WTC11 (cell line): Measurements from ENCODE around the gene ILK. TPM values are rescaled to one million over a fixed set of nuclear protein-coding genes. Genes with fewer than 3 reads are reported as not detected.

Experiments
- ATAC-seq: fragments of 200-7000 bp; cut with Tn5 transposase; 2 replicates; pipeline ENCODE4 v1.10.0; 2021; ENCODE audit warnings: mild to moderate bottlenecking, moderate library complexity
- CTCF ChIA-PET: fragments of 300-600 bp; sonication (Branson Sonifier 250); formaldehyde crosslinking; loops from one replicate; lab custom pipeline; 2021; ENCODE audit warnings: antibody characterized with exemption; lab: Charles Lee
- POLR2A ChIA-PET: fragments of 350-600 bp; sonication (Branson Sonifier 250); formaldehyde crosslinking; loops from one replicate; lab custom pipeline; 2021; ENCODE audit warnings: antibody characterized with exemption; lab: Charles Lee
- DNase-seq: peaks from one replicate; pipeline ENCODE4 v3.0.0; 2021; ENCODE audit warnings: low spot score
- H3K27ac Mint-ChIP-seq: 2 replicates; pipeline ENCODE4 v1.8.0; 2021; ENCODE audit warnings: mixed read lengths
- H3K27me3 Mint-ChIP-seq: 2 replicates; pipeline ENCODE4 v1.8.0; 2021; ENCODE audit warnings: low read depth, mild to moderate bottlenecking, moderate library complexity, mixed read lengths
- H3K36me3 Mint-ChIP-seq: 2 replicates; pipeline ENCODE4 v1.8.0; 2021; ENCODE audit warnings: mixed read lengths
- H3K4me1 Mint-ChIP-seq: 2 replicates; pipeline ENCODE4 v1.8.0; 2022; ENCODE audit warnings: mixed read lengths
- H3K4me3 Mint-ChIP-seq: 2 replicates; pipeline ENCODE4 v1.8.0; 2021; ENCODE audit warnings: mild to moderate bottlenecking, moderate library complexity, mixed read lengths
- H3K9me3 Mint-ChIP-seq: 2 replicates; pipeline ENCODE4 v1.8.0; 2021; ENCODE audit warnings: mixed read lengths
- ATF1 ChIP-seq: sonication (generic); formaldehyde crosslinking; IDR thresholded peaks from 2 replicates; pipeline ENCODE4 v1.8.1; 2023; ENCODE audit warnings: mild to moderate bottlenecking, moderate library complexity, missing genetic modification reagents
- CBFB ChIP-seq: sonication (generic); formaldehyde crosslinking; IDR thresholded peaks from 2 replicates; pipeline ENCODE4 v1.8.1; 2022; ENCODE audit warnings: mild to moderate bottlenecking, low read depth, missing genetic modification reagents
- ESRRA ChIP-seq: sonication (generic); formaldehyde crosslinking; IDR thresholded peaks from 2 replicates; pipeline ENCODE4 v1.8.1; 2022; ENCODE audit warnings: mild to moderate bottlenecking, missing genetic modification reagents, borderline replicate concordance
- ETV6 ChIP-seq: sonication (generic); formaldehyde crosslinking; IDR thresholded peaks from 2 replicates; pipeline ENCODE4 v1.8.1; 2022; ENCODE audit warnings: mild to moderate bottlenecking, missing genetic modification reagents
- FOXP1 ChIP-seq: sonication (generic); formaldehyde crosslinking; IDR thresholded peaks from 2 replicates; pipeline ENCODE4 v1.8.0; 2022; ENCODE audit warnings: missing genetic modification reagents, mild to moderate bottlenecking, moderate library complexity, borderline replicate concordance
- GTF2I ChIP-seq: fragments of 250-450 bp; sonication (Bioruptor Pico); conservative IDR thresholded peaks from 2 replicates; pipeline ENCODE4 v1.4.0; 2021; ENCODE audit warnings: mild to moderate bottlenecking
- HMGA2 ChIP-seq: fragments of 250-450 bp; sonication (Bioruptor Pico); IDR thresholded peaks from 2 replicates; pipeline ENCODE4 v1.4.0; 2021; ENCODE audit warnings: mild to moderate bottlenecking, moderate library complexity
- JAZF1 ChIP-seq: fragments of 250-450 bp; sonication (Bioruptor Pico); IDR thresholded peaks from 2 replicates; pipeline ENCODE4 v1.9.0; 2021; ENCODE audit warnings: moderate library complexity, mild to moderate bottlenecking, inconsistent platforms
- JUN ChIP-seq: sonication (generic); formaldehyde crosslinking; IDR thresholded peaks from 2 replicates; pipeline ENCODE4 v1.8.0; 2023; ENCODE audit warnings: mild to moderate bottlenecking, missing genetic modification reagents
- MXD4 ChIP-seq: fragments of 250-450 bp; sonication (Bioruptor Pico); IDR thresholded peaks from 2 replicates; pipeline ENCODE4 v1.8.0; 2021; ENCODE audit warnings: mild to moderate bottlenecking, moderate library complexity, borderline replicate concordance
- NFATC4 ChIP-seq: fragments of 250-450 bp; sonication (Bioruptor Pico); IDR thresholded peaks from 2 replicates; pipeline ENCODE4 v1.9.0; 2021; ENCODE audit warnings: mild to moderate bottlenecking
- NFE2L1 ChIP-seq: sonication (generic); formaldehyde crosslinking; IDR thresholded peaks from 2 replicates; pipeline ENCODE4 v1.8.1; 2023; ENCODE audit warnings: missing genetic modification reagents
- NFYB ChIP-seq: sonication (generic); formaldehyde crosslinking; conservative IDR thresholded peaks from 2 replicates; pipeline ENCODE4 v1.8.0; 2022; ENCODE audit warnings: low read depth, missing genetic modification reagents
- RORB ChIP-seq: fragments of 250-450 bp; sonication (Bioruptor Pico); IDR thresholded peaks from 2 replicates; pipeline ENCODE4 v1.9.0; 2021; ENCODE audit warnings: mild to moderate bottlenecking
- TCF7 ChIP-seq: sonication (generic); formaldehyde crosslinking; IDR thresholded peaks from 2 replicates; pipeline ENCODE4 v1.8.0; 2022; ENCODE audit warnings: mild to moderate bottlenecking, low read depth, missing genetic modification reagents, moderate library complexity
- TEAD1 ChIP-seq: sonication (generic); formaldehyde crosslinking; IDR thresholded peaks from 2 replicates; pipeline ENCODE4 v1.8.0; 2022; ENCODE audit warnings: mild to moderate bottlenecking, missing genetic modification reagents
- ZNF121 ChIP-seq: sonication (generic); formaldehyde crosslinking; IDR thresholded peaks from 2 replicates; pipeline ENCODE4 v1.8.0; 2023; ENCODE audit warnings: missing genetic modification reagents
- ZNF138 ChIP-seq: sonication (generic); formaldehyde crosslinking; conservative IDR thresholded peaks from 2 replicates; pipeline ENCODE4 v1.8.1; 2022; ENCODE audit warnings: mild to moderate bottlenecking, moderate library complexity, missing genetic modification reagents
- ZNF232 ChIP-seq: sonication (generic); formaldehyde crosslinking; IDR thresholded peaks from 2 replicates; pipeline ENCODE4 v1.8.0; 2022; ENCODE audit warnings: mild to moderate bottlenecking, missing genetic modification reagents
- ZNF416 ChIP-seq: fragments of 250-450 bp; sonication (Bioruptor Pico); IDR thresholded peaks from 2 replicates; pipeline ENCODE4 v1.9.0; 2021; ENCODE audit warnings: mild to moderate bottlenecking, inconsistent platforms
- ZNF671 ChIP-seq: fragments of 250-450 bp; sonication (Bioruptor Pico); IDR thresholded peaks from 2 replicates; pipeline ENCODE4 v1.8.0; 2021; ENCODE audit warnings: mild to moderate bottlenecking
- total RNA-seq: library from RNA; stranded (reverse); gene quantifications from 3 replicates; pipeline ENCODE4 v1.2.3, GENCODE V29; 2021
- TF ChIP-seq, protein P1 (sequence below): fragments of 250-450 bp; sonication (Bioruptor Pico); IDR thresholded peaks from 2 replicates; pipeline ENCODE4 v1.9.0; 2021; ENCODE audit warnings: moderate library complexity, mild to moderate bottlenecking, inconsistent platforms, borderline replicate concordance
- TF ChIP-seq, protein P2 (sequence below): fragments of 250-450 bp; sonication (Bioruptor Pico); IDR thresholded peaks from 2 replicates; pipeline ENCODE4 v1.9.0; 2021; ENCODE audit warnings: mild to moderate bottlenecking
- TF ChIP-seq, protein P3 (sequence below): sonication (generic); formaldehyde crosslinking; IDR thresholded peaks from 2 replicates; pipeline ENCODE4 v1.8.0; 2022; ENCODE audit warnings: mild to moderate bottlenecking, missing genetic modification reagents
- TF ChIP-seq, protein P4 (sequence below): sonication (generic); formaldehyde crosslinking; IDR thresholded peaks from 2 replicates; pipeline ENCODE4 v1.8.0; 2022; ENCODE audit warnings: mild to moderate bottlenecking, missing genetic modification reagents
- TF ChIP-seq, protein P5 (sequence below): fragments of 250-450 bp; sonication (Bioruptor Pico); IDR thresholded peaks from 2 replicates; pipeline ENCODE4 v1.8.0; 2021; ENCODE audit warnings: mild to moderate bottlenecking

The ILK gene
- total RNA-seq, 1 experiment from 2014 or later: 97.7 TPM

DNA sequence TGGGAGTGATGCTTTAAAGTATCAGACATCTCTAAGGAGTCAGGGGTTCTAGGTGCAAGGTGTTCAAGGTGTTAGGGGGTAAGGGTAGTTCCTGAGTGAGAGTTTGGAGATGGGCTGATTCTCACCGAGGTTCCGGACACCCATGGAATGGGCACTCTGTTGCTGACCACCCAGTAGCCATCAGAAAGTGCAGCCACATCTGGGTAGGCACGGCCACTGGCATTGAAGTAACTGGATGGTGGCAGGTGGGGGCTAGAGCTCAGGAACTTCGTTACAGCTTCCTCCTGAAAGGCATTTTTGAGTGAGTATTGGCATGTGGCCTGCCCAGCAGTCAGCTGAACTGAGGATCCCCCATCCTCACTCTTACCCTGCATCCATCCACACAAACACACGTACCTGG lies 11.5 kb downstream of the ILK start:
- Mint-ChIP-seq H3K4me1 (peaks cover 6% of the 10 kb centered on the region), H3K4me3 (no peak overlapping the region), H3K27ac (no peak overlapping the region), H3K36me3 (peaks cover 8% of the 10 kb centered on the region), H3K9me3 (no peaks in the 10 kb centered on the region), H3K27me3 (no peaks in the 10 kb centered on the region)
- DNase-seq (no peak), ATAC-seq (no peak)
- ChIA-PET POLR2A (no interaction called here), CTCF (no interaction called here)
- TF ChIP-seq NFYB (CRISPR knock-in tag): no peak
- TF ChIP-seq TEAD1: no peak
- TF ChIP-seq, protein P1, sequence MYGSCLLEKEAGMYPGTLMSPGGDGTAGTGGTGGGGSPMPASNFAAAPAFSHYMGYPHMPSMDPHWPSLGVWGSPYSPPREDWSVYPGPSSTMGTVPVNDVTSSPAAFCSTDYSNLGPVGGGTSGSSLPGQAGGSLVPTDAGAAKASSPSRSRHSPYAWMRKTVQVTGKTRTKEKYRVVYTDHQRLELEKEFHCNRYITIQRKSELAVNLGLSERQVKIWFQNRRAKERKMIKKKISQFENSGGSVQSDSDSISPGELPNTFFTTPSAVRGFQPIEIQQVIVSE (CRISPR knock-in tag): no peak
- TF ChIP-seq ZNF232 (CRISPR knock-in tag): no peak
- TF ChIP-seq JAZF1 (CRISPR knock-in tag): no peak
- TF ChIP-seq JUN (CRISPR knock-in tag): no peak
- TF ChIP-seq TCF7: no peak
- no peak for TF ChIP-seq ZNF121 (CRISPR knock-in tag)
- TF ChIP-seq NFATC4 (CRISPR knock-in tag): no peak
- TF ChIP-seq GTF2I (CRISPR knock-in tag): no peak
- TF ChIP-seq ZNF671 (CRISPR knock-in tag): no peak
- no peak for TF ChIP-seq CBFB (CRISPR knock-in tag)
- no peak for TF ChIP-seq HMGA2 (CRISPR knock-in tag)

DNA sequence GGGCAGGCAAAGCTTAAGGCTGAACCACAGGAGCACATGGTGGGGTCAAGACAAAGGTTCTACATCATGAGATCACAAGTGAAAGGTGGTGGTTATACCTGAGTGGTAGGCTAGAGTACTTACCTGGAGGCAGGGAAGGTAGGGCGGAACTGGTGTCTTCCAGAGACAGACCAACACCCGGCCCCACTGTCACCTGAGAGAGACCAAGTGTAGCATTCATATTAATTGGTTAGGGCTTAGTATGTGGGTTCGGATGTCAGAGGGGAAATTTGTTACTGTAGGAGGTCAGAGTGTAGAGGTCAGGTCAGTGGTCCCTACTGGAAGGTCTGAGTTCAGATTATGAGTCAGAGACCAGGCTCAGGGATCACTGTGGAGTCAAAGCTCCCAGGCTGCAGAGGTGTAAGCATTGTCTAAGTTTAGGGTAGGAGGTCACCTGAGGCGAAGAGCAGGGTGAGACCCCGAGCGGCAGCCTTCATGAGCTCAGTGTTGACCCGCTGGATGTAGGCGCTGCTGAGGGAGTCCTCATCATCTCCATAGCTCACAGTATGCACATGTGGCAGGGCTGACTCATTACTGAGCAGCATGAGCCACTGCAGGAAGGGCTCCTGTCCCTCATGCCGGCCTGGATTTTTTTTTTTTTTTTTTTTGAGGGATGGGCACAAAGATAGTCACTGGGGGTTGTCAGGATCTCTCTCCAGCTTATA lies 12.5 kb downstream of the ILK start:
- no peak overlapping the region for H3K27ac Mint-ChIP-seq

More for the DNA sequence above, 12.5 kb downstream of the ILK start:
- Mint-ChIP-seq H3K4me1 (peaks cover 4% of the 10 kb centered on the region), H3K36me3 (no peaks in the 10 kb centered on the region), H3K27me3 (no peaks in the 10 kb centered on the region)
- TF ChIP-seq NFATC4 (CRISPR knock-in tag) (no peak), ZNF232 (CRISPR knock-in tag) (no peak), FOXP1 (CRISPR knock-in tag) (no peak), ZNF416 (no peak), ZNF138 (CRISPR knock-in tag) (no peak), MXD4 (CRISPR knock-in tag) (no peak), NFE2L1 (no peak), RORB (CRISPR knock-in tag) (no peak), ATF1 (CRISPR knock-in tag) (no peak), CBFB (CRISPR knock-in tag) (no peak), ESRRA (CRISPR knock-in tag) (no peak), ETV6 (no peak), ZNF671 (CRISPR knock-in tag) (no peak)
- TF ChIP-seq, protein P2, sequence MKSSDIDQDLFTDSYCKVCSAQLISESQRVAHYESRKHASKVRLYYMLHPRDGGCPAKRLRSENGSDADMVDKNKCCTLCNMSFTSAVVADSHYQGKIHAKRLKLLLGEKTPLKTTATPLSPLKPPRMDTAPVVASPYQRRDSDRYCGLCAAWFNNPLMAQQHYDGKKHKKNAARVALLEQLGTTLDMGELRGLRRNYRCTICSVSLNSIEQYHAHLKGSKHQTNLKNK (CRISPR knock-in tag): no peak
- TF ChIP-seq, protein P3, sequence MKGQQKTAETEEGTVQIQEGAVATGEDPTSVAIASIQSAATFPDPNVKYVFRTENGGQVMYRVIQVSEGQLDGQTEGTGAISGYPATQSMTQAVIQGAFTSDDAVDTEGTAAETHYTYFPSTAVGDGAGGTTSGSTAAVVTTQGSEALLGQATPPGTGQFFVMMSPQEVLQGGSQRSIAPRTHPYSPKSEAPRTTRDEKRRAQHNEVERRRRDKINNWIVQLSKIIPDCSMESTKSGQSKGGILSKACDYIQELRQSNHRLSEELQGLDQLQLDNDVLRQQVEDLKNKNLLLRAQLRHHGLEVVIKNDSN (CRISPR knock-in tag): no peak
- TF ChIP-seq, protein P4, sequence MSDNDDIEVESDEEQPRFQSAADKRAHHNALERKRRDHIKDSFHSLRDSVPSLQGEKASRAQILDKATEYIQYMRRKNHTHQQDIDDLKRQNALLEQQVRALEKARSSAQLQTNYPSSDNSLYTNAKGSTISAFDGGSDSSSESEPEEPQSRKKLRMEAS: no peak
- TF ChIP-seq, protein P5, sequence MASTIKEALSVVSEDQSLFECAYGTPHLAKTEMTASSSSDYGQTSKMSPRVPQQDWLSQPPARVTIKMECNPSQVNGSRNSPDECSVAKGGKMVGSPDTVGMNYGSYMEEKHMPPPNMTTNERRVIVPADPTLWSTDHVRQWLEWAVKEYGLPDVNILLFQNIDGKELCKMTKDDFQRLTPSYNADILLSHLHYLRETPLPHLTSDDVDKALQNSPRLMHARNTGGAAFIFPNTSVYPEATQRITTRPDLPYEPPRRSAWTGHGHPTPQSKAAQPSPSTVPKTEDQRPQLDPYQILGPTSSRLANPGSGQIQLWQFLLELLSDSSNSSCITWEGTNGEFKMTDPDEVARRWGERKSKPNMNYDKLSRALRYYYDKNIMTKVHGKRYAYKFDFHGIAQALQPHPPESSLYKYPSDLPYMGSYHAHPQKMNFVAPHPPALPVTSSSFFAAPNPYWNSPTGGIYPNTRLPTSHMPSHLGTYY (CRISPR knock-in tag): no peak
- TF ChIP-seq, all 79 proteins: peak for 0
- H3K4me3 Mint-ChIP-seq: no peak overlapping the region
- ChIA-PET CTCF (interaction anchor here (0.7 to 1.2 kb wide), 2 partner anchors 139 to 172 kb away, joined by 3 read pairs; no protein-coding TSS in a partner anchor), POLR2A (no interaction called here)
- DNase-seq: no peak
- no peaks in the 10 kb centered on the region for H3K9me3 Mint-ChIP-seq
- ATAC-seq: no peak
